ENCODE data around the gene MARCKS.

The MARCKS gene

DNA sequence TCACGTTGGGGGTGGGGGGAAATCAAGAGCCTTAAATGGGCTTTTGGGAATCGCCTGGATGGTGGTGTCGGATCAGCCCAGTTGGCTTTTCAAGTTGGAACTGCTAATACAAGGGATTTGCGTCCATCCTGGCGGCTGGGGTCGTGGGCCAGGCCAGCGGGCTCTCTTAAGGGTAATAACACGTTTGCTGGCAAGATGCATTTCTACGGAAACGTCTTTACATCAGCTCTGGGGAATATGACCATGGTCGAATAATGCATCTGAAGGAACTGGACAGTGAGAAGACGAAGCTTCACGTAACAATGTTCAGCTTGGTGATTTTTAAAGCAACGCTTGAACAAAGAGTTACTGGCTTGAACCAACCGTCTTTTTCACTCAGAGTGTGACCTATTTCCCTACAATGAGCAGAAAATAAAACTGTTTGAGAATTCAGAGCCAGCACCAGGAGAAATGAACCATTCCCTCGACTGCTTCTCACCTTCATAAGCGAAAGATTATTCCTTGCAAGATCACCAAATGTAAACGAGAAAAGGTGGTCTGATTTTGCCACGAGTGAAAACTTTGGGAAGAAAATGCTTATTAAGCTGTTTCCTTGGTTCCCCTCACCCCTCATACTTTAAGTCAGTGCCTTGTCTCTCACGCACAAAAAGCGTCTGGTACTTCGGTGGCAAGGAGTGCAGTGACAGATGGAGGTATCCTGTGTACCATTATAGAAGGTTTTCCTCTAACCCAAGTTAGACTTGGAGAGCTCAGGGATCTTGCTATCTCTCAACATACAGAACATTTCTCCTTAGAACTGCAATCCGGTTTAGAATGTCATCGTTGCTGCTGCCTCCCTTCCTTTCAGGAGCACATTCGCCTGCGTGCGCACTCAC is 1.4 kb upstream of the MARCKS start:
- peak overlapping the region; percentile 100 for H3K9ac ChIP-seq (ENCODE audit: low read length)
- peak overlapping the region; percentile 79 for H3K4me2 ChIP-seq (ENCODE audit: low read length)
- peaks cover 47% of the 10 kb centered on the region for H3K79me2 ChIP-seq (ENCODE audit: low read length)
- peak overlapping the region; percentile 80 for H3K27ac ChIP-seq (ENCODE audit: low read length)
- no peaks in the 10 kb centered on the region for H3K27me3 ChIP-seq (ENCODE audit: low read depth, low read length)
- peaks cover 13% of the 10 kb centered on the region for H3K4me1 ChIP-seq (ENCODE audit: low read length)
- H2AFZ ChIP-seq (ENCODE audit: low read depth, low read length) = peak overlapping the region; percentile 47; the same call in 1 of the 2 replicates
- peaks cover 11% of the 10 kb centered on the region for H4K20me1 ChIP-seq (ENCODE audit: insufficient read depth, low read length)
- H3K36me3 ChIP-seq (replicated peaks; ENCODE audit: low read depth, low read length) = peaks cover 15% of the 10 kb centered on the region
- peak overlapping the region; percentile 100 for H3K4me3 ChIP-seq (ENCODE audit: low read length)
- no peak for TF ChIP-seq EZH2phosphoT487 (IDR thresholded peaks at IDR 0.05; ENCODE audit: low read depth)
- no peak for TF ChIP-seq CTCF (IDR thresholded peaks at IDR 0.05; ENCODE audit: low read depth, low read length)
- no peaks in the 10 kb centered on the region for H3K9me3 ChIP-seq (ENCODE audit: insufficient read depth, low read length)

DNA sequence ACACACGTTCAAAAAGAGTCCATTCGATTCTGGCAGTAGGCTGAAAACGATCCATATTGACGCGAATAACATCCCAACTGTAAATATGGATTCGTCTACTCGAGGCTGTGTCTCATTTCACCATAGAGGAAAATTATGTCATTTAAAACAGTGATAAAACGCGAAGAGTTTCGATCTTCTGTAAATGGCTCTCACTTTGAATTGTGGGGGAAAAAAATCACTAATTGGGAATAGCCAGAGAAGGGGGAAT is 845 bp upstream of the MARCKS start:
- H3K4me1 ChIP-seq (ENCODE audit: low read length) = peaks cover 14% of the 10 kb centered on the region
- no peak for TF ChIP-seq EZH2phosphoT487 (IDR thresholded peaks at IDR 0.05; ENCODE audit: low read depth)
- TF ChIP-seq CTCF (IDR thresholded peaks at IDR 0.05; ENCODE audit: low read depth, low read length) = no peak
- H3K9ac ChIP-seq (ENCODE audit: low read length) = peak overlapping the region; percentile 100
- peak overlapping the region; percentile 47; the same call in 1 of the 2 replicates for H2AFZ ChIP-seq (ENCODE audit: low read depth, low read length)
- no peaks in the 10 kb centered on the region for H3K9me3 ChIP-seq (ENCODE audit: insufficient read depth, low read length)
- H3K4me2 ChIP-seq (ENCODE audit: low read length) = peak overlapping the region; percentile 79
- H3K79me2 ChIP-seq (ENCODE audit: low read length) = peaks cover 53% of the 10 kb centered on the region
- no peaks in the 10 kb centered on the region for H3K27me3 ChIP-seq (ENCODE audit: low read depth, low read length)
- H3K4me3 ChIP-seq (ENCODE audit: low read length) = peak overlapping the region; percentile 100
- peaks cover 16% of the 10 kb centered on the region for H4K20me1 ChIP-seq (ENCODE audit: insufficient read depth, low read length)
- peaks cover 15% of the 10 kb centered on the region for H3K36me3 ChIP-seq (replicated peaks; ENCODE audit: low read depth, low read length)
- H3K27ac ChIP-seq (ENCODE audit: low read length) = peak overlapping the region; percentile 80

GRCh38 chr6:113857556-113858479 is 673 bp downstream of the MARCKS start:
- peak overlapping the region; percentile 100 for H3K4me3 ChIP-seq (ENCODE audit: low read length)
- H3K9ac ChIP-seq (ENCODE audit: low read length) = peak overlapping the region; percentile 100
- H3K4me1 ChIP-seq (ENCODE audit: low read length) = peaks cover 14% of the 10 kb centered on the region
- peak overlapping the region; percentile 73 for H3K4me2 ChIP-seq (ENCODE audit: low read length)
- peaks cover 68% of the 10 kb centered on the region for H3K79me2 ChIP-seq (ENCODE audit: low read length)
- no peak overlapping the region for H2AFZ ChIP-seq (ENCODE audit: low read depth, low read length)
- TF ChIP-seq EZH2phosphoT487 (IDR thresholded peaks at IDR 0.05; ENCODE audit: low read depth) = no peak
- TF ChIP-seq CTCF (IDR thresholded peaks at IDR 0.05; ENCODE audit: low read depth, low read length) = no peak
- H3K36me3 ChIP-seq (replicated peaks; ENCODE audit: low read depth, low read length) = peaks cover 28% of the 10 kb centered on the region
- H3K27me3 ChIP-seq (ENCODE audit: low read depth, low read length) = no peaks in the 10 kb centered on the region
- peak overlapping the region; percentile 95 for H3K27ac ChIP-seq (ENCODE audit: low read length)
- peaks cover 31% of the 10 kb centered on the region for H4K20me1 ChIP-seq (ENCODE audit: insufficient read depth, low read length)
- H3K9me3 ChIP-seq (ENCODE audit: insufficient read depth, low read length) = no peaks in the 10 kb centered on the region

Measured in OCI-LY3 (cell line).